Hematopoietic multipotent progenitor cell treated with erythropoietin and hydrocortisone succinate and interleukin-3 and kit ligand, for 4 days (in vitro differentiated cells): ENCODE measurements around the gene SGTB.
"Not testable (repeated sequence)": the region's sequence is repeated elsewhere in the genome, so short reads cannot be mapped to it uniquely, and the experiment has no call there.

Source experiments
- DNase-seq: peaks from one replicate; pipeline ENCODE4 v3.0.0-alpha.2; 2015

Gene SGTB

GRCh38 chr5:65663804-65664521, 57.9 kb downstream of the SGTB start:
- DNase-seq, result no peak

GRCh38 chr5:65654713-65655112, 67.2 kb downstream of the SGTB start:
- DNase-seq, result no peak

- no peak for DNase-seq
Observed at GRCh38 chr5:65651144-65651543, 70.8 kb downstream of the SGTB start.

- DNase-seq, result no peak
Observed at GRCh38 chr5:65647941-65648340, 74.0 kb downstream of the SGTB start.

GRCh38 chr5:65646938-65647337, 75.0 kb downstream of the SGTB start:
- no peak for DNase-seq

- no peak for DNase-seq
Observed at GRCh38 chr5:65640240-65640639, 81.7 kb downstream of the SGTB start.

- no peak for DNase-seq
Observed at GRCh38 chr5:65630981-65631380, 90.9 kb downstream of the SGTB start.

GRCh38 chr5:65625743-65626142, 96.2 kb downstream of the SGTB start:
- DNase-seq, result peak; percentile 19

- DNase-seq, result peak; percentile 96
Observed at GRCh38 chr5:65624571-65625555, 97.0 kb downstream of the SGTB start, which contains the start of the genes SHLD3 and TRAPPC13. Gene SHLD3 (plus strand): TSS chr5:65625027. CDS start chr5:65629588, 4,561 bp downstream. Gene TRAPPC13 (plus strand): TSS chr5:65625027. CDS start chr5:65625061, 34 bp downstream.

- peak; percentile 97 for DNase-seq
Observed at GRCh38 chr5:65624025-65624570, 97.8 kb downstream of the SGTB start, which contains the start of gene TRIM23. Gene TRIM23 (minus strand): TSS chr5:65624333. CDS start chr5:65624274, 59 bp downstream.

- peak; percentile 15 for DNase-seq
Observed at GRCh38 chr5:65623482-65623881, 98.4 kb downstream of the SGTB start.

GRCh38 chr5:65621961-65622360, 99.9 kb downstream of the SGTB start:
- not testable (repeated sequence) for DNase-seq

GRCh38 chr5:65620021-65620420, 101.9 kb downstream of the SGTB start:
- no peak for DNase-seq
